H1 (cell line): Measurements from ENCODE around the gene ANXA2.

Experiments used
- CBX8 ChIP-seq: fragments of 300-800, 300-1000 bp; sonication (generic); IDR thresholded peaks from 2 replicates; pipeline ENCODE4 v1.7.1; 2016; ENCODE audit warnings: low read depth, low read length, borderline replicate concordance
- CEBPB ChIP-seq: IDR thresholded peaks from 2 replicates; pipeline ENCODE4 v1.6.1; 2012; ENCODE audit warnings: low read depth, low read length
- CTCF ChIP-seq, 3 experiments: IDR thresholded peaks; 1 replicate in 2 of 3; 2 replicates in 1 of 3; pipeline versions ENCODE4 v1.5.1 to v1.6.1; 2011; ENCODE audit warnings: low read length in 3 of 3, mild to moderate bottlenecking in 3 of 3, inconsistent platforms in 2 of 3, low read depth in 1 of 3, moderate library complexity in 1 of 3; ENCODE audit not compliant: insufficient read depth in 1 of 3; ENCODE audit errors: control extremely low read depth in 1 of 3
- EP300 ChIP-seq, 2 experiments: IDR thresholded peaks; 1 replicate in 1 of 2; 2 replicates in 1 of 2; pipeline ENCODE4 v1.6.1; 2011 to 2012; ENCODE audit warnings: low read depth in 2 of 2, low read length in 2 of 2, mild to moderate bottlenecking in 2 of 2, borderline replicate concordance in 1 of 2, inconsistent platforms in 1 of 2, moderate library complexity in 1 of 2
- EZH2 ChIP-seq: fragments of 200-600 bp; sonication (generic); IDR thresholded peaks from 2 replicates; pipeline ENCODE4 v1.7.1; 2012; ENCODE audit warnings: low read depth, mild to moderate bottlenecking, moderate library complexity, low read length, inconsistent platforms; ENCODE audit not compliant: severe bottlenecking
- POLR2A ChIP-seq, 2 experiments: IDR thresholded peaks; 1 replicate in 1 of 2; 2 replicates in 1 of 2; pipeline ENCODE4 v1.6.1; 2011; ENCODE audit warnings: low read depth in 2 of 2, low read length in 2 of 2, mild to moderate bottlenecking in 2 of 2; ENCODE audit errors: control extremely low read depth in 1 of 2
- RBBP5 ChIP-seq: IDR thresholded peaks from 2 replicates; pipeline ENCODE4 v1.7.1; 2012; ENCODE audit warnings: low read depth, mild to moderate bottlenecking, inconsistent platforms, low read length, moderate library complexity, borderline replicate concordance
- RFX5 ChIP-seq: IDR thresholded peaks from 2 replicates; pipeline ENCODE4 v1.6.1; 2011; ENCODE audit warnings: low read depth, low read length, improper control_type of control experiment, borderline replicate concordance
- SP1 ChIP-seq: IDR thresholded peaks from 2 replicates; pipeline ENCODE4 v1.6.1; 2011; ENCODE audit warnings: low read depth, low read length
- YY1 ChIP-seq: IDR thresholded peaks from 2 replicates; pipeline ENCODE4 v1.6.1; 2011; ENCODE audit warnings: low read depth, mild to moderate bottlenecking, low read length
- TF ChIP-seq, protein P1 (sequence below): IDR thresholded peaks from 2 replicates; pipeline ENCODE4 v1.6.1; 2012; ENCODE audit warnings: low read length, inconsistent platforms

DNA sequence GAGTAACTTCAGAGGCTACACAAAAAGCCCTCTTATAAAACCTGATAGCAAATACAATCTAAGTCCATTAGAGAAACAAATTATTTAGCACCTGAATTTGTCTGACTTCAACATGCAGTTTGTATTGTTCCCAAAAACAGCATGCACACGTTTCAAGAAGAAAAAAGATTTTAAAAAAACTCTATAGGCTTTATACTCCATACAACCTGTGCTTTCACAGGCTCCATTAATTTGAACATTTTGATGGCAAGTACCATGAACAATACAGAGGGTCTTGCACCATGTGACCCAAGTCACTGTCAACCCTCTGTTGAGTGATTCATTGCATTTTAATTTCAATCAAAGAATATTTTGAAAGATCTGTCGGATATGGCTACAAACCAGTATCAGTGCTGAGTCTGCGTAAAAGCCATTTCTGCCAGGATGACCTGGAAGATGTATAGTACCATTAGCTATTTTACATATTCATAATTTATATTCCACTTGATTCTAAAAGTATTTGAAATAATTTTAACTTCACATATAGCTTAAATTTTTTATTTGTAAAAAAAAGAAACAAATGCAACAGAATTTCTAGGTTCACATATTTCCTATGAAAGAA is 13.2 kb downstream of the ANXA2 start:
- TF ChIP-seq RFX5 (no peak), YY1 (no peak), EP300 (IDR thresholded peaks at IDR 0.05; ENCODE audit: borderline replicate concordance in 1 of 2, low read depth in 2 of 2, low read length in 2 of 2) (no peak), CTCF (IDR thresholded peaks at IDR 0.05; ENCODE audit: control extremely low read depth in 1 of 3, insufficient read depth in 1 of 3, low read depth in 1 of 3, low read length in 3 of 3) (no peak), POLR2A (IDR thresholded peaks at IDR 0.05; ENCODE audit: control extremely low read depth in 1 of 2, low read depth in 2 of 2, low read length in 2 of 2) (no peak), EZH2 (no peak), RBBP5 (no peak), SP1 (no peak), CBX8 (no peak), CEBPB (no peak)
- TF ChIP-seq, protein P1, sequence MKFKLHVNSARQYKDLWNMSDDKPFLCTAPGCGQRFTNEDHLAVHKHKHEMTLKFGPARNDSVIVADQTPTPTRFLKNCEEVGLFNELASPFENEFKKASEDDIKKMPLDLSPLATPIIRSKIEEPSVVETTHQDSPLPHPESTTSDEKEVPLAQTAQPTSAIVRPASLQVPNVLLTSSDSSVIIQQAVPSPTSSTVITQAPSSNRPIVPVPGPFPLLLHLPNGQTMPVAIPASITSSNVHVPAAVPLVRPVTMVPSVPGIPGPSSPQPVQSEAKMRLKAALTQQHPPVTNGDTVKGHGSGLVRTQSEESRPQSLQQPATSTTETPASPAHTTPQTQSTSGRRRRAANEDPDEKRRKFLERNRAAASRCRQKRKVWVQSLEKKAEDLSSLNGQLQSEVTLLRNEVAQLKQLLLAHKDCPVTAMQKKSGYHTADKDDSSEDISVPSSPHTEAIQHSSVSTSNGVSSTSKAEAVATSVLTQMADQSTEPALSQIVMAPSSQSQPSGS: no peak
